ENCODE data around the gene APPL2.

DNA sequence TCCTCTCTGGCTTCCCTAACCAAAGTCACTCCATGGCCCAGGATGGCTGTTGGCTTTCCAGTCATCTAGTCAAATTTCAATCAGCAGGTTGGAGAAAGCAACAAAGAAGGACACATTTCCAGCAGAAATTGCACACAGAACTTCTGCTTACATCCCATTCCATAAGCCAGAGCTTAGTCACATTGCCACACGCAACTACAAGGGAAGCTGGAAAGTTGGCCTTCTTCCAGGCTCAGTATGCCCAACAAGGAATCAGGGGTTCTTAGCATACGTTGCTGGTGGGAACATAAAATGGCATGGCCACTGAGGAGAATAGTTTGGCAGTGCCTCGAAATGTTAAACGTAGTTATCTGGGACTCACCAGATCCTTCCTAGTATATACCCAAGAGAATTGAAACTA, 9.3 kb upstream of the APPL2 start:
- no peak for TF ChIP-seq POLR2A (IDR thresholded peaks at IDR 0.05)
- TF ChIP-seq, protein P1, sequence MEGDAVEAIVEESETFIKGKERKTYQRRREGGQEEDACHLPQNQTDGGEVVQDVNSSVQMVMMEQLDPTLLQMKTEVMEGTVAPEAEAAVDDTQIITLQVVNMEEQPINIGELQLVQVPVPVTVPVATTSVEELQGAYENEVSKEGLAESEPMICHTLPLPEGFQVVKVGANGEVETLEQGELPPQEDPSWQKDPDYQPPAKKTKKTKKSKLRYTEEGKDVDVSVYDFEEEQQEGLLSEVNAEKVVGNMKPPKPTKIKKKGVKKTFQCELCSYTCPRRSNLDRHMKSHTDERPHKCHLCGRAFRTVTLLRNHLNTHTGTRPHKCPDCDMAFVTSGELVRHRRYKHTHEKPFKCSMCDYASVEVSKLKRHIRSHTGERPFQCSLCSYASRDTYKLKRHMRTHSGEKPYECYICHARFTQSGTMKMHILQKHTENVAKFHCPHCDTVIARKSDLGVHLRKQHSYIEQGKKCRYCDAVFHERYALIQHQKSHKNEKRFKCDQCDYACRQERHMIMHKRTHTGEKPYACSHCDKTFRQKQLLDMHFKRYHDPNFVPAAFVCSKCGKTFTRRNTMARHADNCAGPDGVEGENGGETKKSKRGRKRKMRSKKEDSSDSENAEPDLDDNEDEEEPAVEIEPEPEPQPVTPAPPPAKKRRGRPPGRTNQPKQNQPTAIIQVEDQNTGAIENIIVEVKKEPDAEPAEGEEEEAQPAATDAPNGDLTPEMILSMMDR (IDR thresholded peaks at IDR 0.05), result no peak

Data from right lobe of liver (tissue), 4 donors.